ENCODE measurements around the gene PCNP.

- TF ChIP-seq CTCF (IDR thresholded peaks at IDR 0.05) = no peak
- TF ChIP-seq POLR2AphosphoS5 (IDR thresholded peaks at IDR 0.05) = no peak
Measured at GRCh38 chr3:101530686-101531047, 43.3 kb upstream of the PCNP start.

All from gastroesophageal sphincter (tissue), 3 donors.